HG02763 (cell line): ENCODE data around the gene ADPGK.
"Not testable (repeated sequence)": the region's sequence is repeated elsewhere in the genome, so short reads cannot be mapped to it uniquely, and the experiment has no call there.

ENCODE experiments used
- ATAC-seq: cut with Tn5 transposase; IDR thresholded peaks from one replicate; pipeline ENCODE4 v1.9.1; 2021; ENCODE audit warnings: mild to moderate bottlenecking, moderate library complexity; ENCODE audit not compliant: unreplicated experiment

Gene ADPGK

DNA sequence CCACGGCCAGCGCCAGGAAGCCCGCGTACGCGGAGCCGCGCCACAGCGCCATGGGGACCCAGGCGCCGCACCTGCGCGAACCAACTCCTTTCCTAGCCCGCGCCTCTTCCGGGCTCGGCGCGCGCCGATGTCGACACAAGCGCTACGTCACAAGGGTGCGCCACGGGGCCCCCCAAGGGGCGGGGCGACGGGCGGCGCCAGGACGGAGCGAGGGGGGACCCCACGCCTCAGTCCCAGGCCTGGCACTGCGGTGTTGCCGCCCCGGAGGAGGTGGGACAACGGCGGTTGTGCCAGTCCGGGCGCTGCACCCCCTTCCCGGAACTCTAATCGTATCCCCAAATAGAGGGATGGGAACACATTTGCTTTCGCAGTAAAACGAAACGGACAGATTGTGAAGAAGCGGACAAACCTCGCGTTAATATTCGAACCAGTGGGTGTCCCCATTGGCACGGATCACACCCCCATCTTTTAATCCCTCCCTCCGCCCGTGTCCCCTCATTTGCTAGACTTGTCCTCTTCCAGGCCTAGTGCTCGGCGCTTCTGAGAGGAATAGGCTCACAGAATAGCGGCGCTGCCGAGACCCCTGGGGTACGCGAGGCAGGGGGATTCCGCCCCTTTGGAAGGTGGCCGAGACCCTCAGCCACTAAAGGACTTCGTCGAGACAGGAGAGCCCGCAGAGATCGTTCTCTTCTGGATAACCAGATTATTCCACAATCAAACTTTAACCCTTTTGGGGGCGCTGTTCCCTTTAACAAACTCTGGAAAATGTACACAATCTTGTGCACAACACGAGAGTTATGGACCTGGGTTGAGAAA is at the start of gene ADPGK:
ADPGK (minus strand) TSS at position 119 of the 816 bp plus-strand sequence; CDS start at position 52, 67 bp downstream.
- ATAC-seq = peak; percentile 76

DNA sequence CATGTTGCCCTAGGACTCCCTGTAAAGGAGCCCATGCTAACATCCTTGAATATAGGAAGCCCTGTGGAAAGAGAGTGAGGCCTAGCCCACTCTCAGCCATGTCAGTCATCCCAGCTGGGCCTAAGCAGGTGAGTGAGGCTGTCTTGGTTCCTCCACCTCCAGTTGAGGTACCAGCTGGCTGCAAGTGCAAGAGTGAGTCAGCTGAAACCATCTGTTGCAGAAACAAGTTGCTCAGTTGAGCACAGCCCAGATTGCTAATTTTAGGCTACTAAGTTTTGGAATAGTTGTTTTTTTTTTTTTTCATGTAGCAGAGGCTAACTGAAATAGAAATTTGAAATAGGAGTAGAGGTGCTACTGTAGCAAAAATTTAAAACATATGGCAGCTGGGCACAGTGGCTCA is 43.7 kb upstream of the ADPGK start:
- no peak for ATAC-seq

DNA sequence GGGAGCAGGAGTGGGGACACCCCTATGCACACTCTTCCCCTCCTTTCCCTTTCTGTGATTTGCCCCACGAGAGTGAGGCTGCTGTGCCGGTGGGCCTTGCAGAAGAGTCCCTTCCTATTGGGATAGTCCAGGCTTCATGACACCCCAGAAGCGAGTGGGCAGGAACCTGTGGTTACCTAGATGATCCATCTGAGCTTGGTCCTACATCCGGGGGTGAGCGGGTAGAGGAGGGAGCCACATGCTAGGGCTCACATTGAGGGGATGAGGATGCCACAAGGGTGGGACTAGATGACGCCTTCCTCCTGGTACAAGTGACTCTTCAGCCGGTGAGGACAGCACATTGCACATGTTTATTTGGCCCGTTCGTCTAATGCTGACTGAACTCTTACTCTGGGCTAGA is 43.1 kb upstream of the ADPGK start:
- ATAC-seq = no peak

DNA sequence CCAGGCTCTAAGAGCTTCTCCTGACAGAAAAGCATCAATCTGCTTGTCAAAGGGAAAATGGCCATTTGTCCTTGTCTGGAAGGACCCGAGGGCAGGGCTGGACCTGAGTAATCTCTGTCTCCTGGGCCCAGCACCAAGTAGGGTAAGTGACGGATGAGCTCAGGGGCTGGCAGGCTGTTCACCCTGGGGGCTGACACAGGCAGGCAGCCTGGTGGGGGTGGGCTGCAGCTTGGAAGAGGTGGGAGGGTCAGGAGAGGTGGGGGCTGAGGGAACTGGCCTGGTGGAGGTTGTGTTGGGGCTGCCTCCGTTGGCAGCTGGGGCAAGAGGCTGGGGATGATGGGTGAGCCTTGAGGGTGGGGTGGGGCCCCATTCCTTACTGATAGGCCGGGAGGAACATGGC is 42.3 kb upstream of the ADPGK start:
- no peak for ATAC-seq

GRCh38 chr15:72824781-72825180 is 41.2 kb upstream of the ADPGK start:
- no peak for ATAC-seq

DNA sequence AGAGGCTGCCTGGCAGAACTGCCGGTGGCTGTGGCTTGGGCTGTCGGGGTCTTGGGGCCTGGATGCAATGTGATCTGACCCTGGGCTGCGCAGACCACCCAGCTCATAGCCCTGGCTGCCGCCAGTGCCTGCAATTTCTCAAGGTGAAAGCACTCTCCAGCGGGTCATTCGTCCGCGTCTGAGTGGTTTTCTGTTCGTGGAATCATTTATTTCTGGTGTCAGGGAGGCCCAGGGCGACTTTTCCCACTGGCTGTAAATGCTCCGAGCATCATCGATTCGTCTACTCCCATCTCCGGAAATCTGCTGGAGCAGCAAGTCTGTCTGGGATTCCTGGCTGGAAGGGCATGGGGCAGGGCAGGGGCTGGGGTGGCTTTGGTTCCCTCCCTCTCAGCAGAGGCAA is 40.6 kb upstream of the ADPGK start:
- ATAC-seq = no peak

DNA sequence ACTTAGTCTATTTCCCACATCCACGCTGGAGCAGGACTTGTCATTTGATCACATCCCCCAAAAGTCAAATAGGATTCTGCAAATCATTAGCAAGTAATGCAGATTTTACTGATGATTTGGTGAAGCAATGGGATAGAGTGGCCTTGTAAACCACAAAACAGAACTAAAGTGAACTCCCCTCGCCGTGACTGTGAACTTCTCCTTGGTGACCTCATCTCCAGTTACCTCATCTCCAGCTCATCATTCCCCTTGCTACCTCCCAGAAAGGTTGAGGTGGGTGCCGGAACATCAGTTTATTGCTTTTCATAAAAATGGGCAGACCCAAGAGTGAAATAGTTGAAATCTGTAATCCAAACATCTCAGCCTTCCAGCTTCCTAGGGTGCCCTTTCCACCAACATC is 36.7 kb upstream of the ADPGK start:
- ATAC-seq = no peak

GRCh38 chr15:72818632-72819031 is 35.1 kb upstream of the ADPGK start:
- no peak for ATAC-seq

DNA sequence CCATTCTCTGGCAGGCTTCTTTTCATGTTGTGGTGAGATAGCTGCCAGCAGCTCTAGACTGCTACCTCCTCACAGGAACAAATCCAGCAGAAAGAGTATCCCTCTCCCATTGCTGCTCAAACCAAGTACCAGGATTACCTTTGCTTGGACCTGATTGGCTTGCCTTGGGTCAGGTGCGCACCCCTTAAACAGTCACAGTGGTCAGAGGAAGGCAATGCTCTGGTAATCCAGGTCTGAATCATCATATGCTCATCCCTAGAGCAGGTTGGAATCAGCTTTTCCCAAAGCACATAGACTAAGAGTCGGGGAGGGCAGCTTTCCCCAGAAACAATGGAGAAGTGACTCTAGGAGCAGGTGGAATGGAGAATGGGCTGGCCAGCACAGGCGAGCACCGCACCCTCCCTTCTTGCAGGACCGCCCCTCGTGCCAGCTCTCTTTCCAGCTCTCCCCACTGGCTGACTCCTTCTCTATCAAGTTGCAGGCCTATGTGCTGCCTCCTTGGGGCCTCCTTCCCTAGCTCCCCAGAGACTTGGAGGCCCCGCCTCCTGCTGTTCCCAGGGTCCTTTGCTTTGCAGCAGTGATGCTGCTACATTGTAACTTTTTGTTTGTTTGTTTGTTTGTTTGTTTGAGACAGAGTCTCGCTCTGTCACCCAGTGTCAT is 29.9 kb upstream of the ADPGK start:
- no peak for ATAC-seq

- ATAC-seq = no peak
These were observed 25.8 kb upstream of the ADPGK start for GRCh38 chr15:72809329-72809728.

DNA sequence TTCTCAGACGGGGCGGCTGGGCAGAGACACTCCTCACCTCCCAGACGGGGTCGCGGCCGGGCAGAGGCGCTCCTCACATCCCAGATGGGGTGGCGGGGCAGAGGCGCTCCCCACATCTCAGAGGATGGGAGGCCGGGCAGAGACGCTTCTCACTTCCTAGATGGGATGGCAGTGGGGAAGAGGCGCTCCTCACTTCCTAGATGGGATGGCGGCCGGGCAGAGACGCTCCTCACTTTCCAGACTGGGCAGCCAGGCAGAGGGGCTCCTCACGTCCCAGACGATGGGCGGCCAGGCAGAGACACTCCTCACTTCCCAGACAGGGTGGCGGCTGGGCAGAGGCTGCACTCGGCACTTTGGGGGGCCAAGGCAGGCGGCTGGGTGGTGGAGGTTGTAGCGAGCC is 23.8 kb upstream of the ADPGK start:
- not testable (repeated sequence) for ATAC-seq

GRCh38 chr15:72803006-72803405 is 19.4 kb upstream of the ADPGK start:
- ATAC-seq = no peak

GRCh38 chr15:72801590-72802325 is 18.2 kb upstream of the ADPGK start:
- no peak for ATAC-seq

DNA sequence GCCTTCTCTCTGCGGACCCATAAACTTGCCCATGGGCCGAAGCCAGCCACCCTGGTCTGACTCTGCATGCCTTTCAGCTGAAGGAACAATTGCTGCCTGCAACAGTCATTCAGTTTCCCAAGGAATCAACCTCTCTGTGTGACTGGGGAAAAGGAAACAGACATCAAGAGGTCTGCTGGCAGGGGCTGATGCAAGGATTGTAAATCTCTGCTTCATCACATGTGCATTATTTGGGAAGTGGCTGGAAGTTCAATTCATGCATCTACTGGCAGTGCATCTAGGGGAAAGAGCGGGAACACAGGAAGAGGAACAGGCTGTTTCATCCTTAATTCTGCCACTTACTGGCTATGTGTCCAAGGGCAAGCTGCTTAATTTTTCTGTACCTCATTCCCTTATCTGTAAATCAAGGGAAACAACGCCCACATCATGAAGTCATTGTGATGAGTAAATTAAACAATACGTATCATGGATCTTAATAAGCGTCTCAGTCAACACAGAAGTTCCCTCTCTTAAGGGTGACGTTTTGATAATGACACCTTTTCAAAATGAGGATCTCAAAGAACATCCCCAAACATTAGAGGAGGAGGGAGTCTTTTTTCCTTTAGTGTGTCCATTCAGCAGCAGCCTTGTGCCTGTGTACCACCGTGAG is 17.4 kb upstream of the ADPGK start:
- no peak for ATAC-seq

GRCh38 chr15:72797834-72798233 is 14.3 kb upstream of the ADPGK start:
- ATAC-seq = no peak

DNA sequence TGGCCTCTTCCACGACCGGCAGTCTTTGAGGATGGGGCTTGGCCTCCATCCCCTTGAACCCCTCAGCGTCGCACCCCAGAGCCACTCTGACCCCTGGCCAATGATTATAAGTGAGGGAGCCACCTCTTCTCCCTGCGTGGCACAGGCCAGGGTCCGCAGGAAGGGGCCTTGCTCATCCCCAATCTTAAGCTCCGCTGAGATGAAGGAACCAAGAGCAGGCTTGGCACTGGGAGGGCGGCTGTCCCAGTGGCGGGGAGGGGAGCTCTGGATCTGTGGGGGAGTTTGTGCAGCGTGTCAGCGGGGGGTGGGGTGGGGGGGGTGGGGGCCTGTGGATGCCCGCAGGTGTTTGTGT is 13.8 kb upstream of the ADPGK start:
- ATAC-seq = no peak

- ATAC-seq = peak; percentile 40
These were observed 13.2 kb upstream of the ADPGK start for GRCh38 chr15:72796515-72797337.

DNA sequence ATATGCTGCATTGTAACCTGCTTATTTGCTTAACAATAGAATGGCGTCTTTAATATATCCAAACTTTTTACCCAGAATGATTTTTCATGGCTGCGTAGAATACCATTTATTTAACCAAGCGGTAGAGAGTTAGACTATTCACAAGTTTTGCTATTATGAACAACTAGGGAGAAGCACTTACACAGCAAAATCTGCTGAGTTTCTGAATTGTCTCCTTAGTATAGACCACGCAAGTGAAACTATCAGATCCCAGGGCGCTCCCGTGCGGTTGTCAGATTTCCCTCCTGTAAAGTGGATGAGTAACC is 12.6 kb upstream of the ADPGK start:
- no peak for ATAC-seq

DNA sequence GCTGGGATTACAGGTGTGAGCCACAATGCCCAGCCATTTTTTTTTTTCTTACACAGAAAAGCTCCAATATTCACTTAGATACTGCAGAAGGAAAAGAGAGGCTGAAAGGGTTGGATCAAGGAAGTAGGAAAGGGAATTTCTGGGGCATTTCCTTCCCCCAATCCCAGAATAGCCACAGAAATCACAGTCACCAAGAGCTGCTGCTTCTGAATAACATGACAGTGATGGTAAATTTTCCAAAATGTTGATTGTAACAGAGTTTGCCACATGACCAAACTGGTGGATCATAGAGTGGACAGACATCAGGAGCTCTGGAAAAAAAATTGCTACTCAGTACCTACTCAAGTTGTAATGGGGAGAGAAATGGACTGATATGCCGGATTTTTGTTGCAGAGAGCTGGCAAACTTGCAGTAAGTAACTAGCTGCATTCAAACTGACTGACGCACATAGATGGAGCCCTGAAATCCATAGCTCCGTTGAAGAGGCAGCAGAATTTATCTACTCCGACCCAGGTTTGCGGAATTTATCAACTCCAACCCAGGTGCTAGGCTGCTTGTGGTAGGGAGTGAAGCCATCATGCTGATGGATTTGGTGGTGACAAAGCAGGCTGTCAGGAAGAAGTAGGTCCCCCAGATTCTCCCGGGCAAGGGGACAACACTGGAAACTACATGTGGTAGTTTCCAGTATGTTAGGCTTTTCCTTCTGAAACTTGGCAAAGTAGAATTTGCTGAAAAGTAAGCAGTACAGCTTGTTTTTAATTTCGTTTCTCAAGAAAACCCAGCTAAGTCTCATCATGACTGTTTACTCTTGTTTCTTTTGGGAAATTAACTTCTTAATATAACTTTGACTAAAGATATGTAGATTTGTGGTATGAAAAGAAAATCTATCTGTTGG is 10.5 kb upstream of the ADPGK start:
- no peak for ATAC-seq

DNA sequence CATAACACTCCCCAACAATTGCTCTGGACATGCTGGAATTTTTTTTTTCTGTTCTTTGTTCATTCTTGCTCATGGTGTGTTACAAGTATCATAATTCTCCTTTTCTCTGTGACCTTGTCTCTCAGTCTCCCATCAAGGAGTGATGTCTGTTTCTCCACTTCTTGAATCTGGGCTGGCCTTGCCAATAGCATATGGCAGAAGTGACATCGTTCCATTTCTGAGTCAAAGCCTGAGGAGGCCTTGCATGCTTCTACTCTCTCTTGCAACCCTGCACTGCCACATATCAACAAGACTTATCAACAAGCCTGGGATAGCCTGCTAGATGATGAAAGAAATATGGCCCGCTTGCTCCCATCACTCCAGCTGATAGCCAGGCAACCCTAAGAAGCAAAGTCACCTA is 8.9 kb upstream of the ADPGK start:
- no peak for ATAC-seq
